HG02852 (cell line): Measurements from ENCODE around the gene EIF2S2.

Source experiments
- ATAC-seq: cut with Tn5 transposase; IDR thresholded peaks from one replicate; pipeline ENCODE4 v1.9.1; 2021; ENCODE audit warnings: mild to moderate bottlenecking, moderate library complexity; ENCODE audit not compliant: unreplicated experiment

Gene EIF2S2

GRCh38 chr20:34122274-34122980, 10.4 kb upstream of the EIF2S2 start:
- no peak for ATAC-seq

GRCh38 chr20:34120213-34120612, 8.2 kb upstream of the EIF2S2 start:
- ATAC-seq = no peak

GRCh38 chr20:34115232-34115631, 3.2 kb upstream of the EIF2S2 start:
- ATAC-seq = no peak

- ATAC-seq = no peak
These were observed 2.8 kb upstream of the EIF2S2 start for GRCh38 chr20:34114809-34115208.

DNA sequence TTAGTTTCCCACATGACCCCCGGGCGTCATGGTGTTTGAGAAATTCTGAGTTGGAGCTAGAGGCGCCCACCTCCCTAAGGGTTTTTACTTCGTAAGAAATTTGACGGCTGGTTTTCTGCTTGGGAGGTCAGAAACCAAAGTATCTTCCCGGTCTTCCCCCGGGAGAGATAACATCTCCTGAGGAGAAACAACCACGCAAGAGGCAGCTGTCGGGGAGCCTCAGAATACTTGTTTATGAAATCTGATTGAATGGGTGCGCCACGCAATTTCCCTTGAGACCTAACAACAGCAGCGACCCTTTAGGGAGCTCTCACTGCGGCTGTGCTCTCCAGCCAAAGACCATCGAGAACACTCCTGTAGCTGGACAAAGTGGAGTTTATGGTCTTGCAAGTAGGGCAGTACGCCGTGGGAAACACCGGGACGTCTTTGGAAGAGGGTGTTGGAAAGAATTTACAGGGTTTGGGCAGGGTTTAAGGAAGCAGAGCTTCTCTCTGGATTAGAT, 608 bp upstream of the EIF2S2 start:
- ATAC-seq = no peak

- no peak for ATAC-seq
These were observed 1.1 kb downstream of the EIF2S2 start for GRCh38 chr20:34110745-34111641.

GRCh38 chr20:34110025-34110744, 1.9 kb downstream of the EIF2S2 start:
- no peak for ATAC-seq

DNA sequence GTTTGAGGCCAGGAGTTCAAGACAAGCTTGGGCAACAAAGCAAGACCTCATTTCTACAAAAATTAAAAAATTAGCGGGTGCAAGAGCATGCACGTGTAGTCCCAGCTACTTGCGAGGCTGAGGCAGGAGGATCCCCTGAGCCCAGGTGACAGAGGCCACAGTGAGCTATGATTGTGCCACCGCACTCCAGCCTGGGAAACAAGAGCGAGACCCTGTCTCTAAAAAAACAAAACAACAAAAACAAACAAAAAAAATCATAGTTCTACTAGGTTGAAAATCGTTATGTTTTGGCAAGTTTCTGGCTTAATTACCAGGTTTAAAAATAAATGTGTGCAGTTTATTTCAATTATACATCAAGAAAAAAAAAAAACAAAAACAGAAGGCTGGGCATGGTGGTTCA, 2.6 kb downstream of the EIF2S2 start:
- no peak for ATAC-seq

GRCh38 chr20:34108616-34109174, 3.3 kb downstream of the EIF2S2 start:
- no peak for ATAC-seq

GRCh38 chr20:34105978-34106675, 5.9 kb downstream of the EIF2S2 start:
- no peak for ATAC-seq

GRCh38 chr20:34104059-34104458, 8.0 kb downstream of the EIF2S2 start:
- ATAC-seq = no peak

GRCh38 chr20:34102342-34102741, 9.7 kb downstream of the EIF2S2 start:
- ATAC-seq = no peak

GRCh38 chr20:34100576-34100975, 11.5 kb downstream of the EIF2S2 start:
- no peak for ATAC-seq

DNA sequence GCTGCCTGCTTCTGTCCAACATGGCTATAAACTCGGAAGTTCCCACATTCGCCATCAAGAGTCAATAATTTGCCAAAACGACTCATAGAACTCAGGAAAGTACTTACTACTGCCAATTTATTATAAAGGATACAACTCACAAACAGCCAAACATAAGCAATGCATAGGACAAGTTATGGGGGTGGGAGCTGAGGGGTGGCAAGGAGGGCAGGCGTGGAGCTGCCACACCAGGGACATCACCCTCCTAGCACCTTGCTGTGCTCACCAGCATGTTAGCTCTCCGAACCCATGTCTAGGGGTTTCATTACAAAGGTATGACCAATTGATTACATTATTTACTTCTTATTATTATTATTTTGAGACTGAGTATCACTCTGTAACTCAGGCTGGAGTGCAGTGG, 12.4 kb downstream of the EIF2S2 start:
- no peak for ATAC-seq

- no peak for ATAC-seq
These were observed 13.5 kb downstream of the EIF2S2 start for GRCh38 chr20:34098570-34098969.

GRCh38 chr20:34096699-34097444, 15.2 kb downstream of the EIF2S2 start:
- no peak for ATAC-seq

GRCh38 chr20:34095825-34096224, 16.2 kb downstream of the EIF2S2 start:
- ATAC-seq = no peak

GRCh38 chr20:34093895-34094294, 18.1 kb downstream of the EIF2S2 start:
- no peak for ATAC-seq

- ATAC-seq = no peak
These were observed 20.3 kb downstream of the EIF2S2 start for GRCh38 chr20:34091637-34092200.
